Measurements from ENCODE around the gene EEFSEC. TPM values are rescaled to one million over a fixed set of nuclear protein-coding genes. Genes with fewer than 3 reads are reported as not detected.
A peak's percentile ranks its signal among the peaks of the same experiment; 100 is the strongest.

Gene EEFSEC
- total RNA-seq, 1 experiment from 2014 or later: 15.4 TPM

DNA sequence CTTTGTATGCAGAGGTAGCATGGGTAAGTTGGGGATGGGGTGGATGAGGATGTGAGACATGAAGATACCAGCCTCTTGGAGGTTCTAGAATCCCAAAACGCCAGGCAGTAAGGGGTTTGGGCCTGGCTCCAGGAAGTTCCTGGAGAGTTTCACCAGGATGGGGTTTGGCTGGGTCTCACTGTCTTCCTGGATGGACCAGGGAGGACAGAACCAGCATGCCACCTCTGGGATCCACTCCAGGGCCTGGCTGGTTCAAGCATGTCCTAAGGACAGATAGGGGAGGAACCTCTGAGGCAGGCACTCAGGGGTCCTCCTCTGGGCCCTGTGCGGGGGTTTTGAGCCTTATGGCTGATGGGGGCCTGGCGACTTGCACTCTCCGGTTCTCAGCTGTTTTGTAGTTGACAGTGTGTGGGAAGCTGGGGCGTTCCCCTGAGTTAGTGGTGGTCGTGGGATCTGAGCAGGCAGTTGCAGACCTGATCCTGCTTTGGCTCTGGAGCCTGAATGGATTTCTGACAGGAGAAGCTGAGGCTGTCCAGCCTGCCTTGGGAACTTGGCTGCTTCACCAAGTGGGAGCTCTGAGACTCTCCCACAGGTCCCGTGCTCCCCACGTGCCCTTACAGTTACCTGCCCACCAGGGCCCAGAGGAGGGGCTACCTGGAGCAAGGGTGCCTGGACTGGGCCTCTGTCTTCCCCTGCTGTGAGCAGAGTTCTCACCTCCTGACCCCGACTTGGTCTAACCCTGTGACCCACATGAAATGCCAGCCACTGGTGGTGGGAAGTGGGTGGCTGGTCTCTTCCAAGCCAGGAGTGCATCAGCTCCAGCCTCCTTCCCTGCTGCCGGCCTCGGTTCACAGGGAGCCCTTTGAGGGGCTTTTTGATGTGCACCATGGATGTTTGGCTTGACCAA, 128.4 kb downstream of the EEFSEC start:
- intact Hi-C loops (cut with micrococcal nuclease; ENCODE audit: unreplicated experiment): no loop called here
- no peak for TF ChIP-seq TCF7L2 (IDR thresholded peaks at IDR 0.05; ENCODE audit: low read depth, low read length)
- no peak for TF ChIP-seq CTCF (IDR thresholded peaks at IDR 0.05)
- no peak for TF ChIP-seq SIN3A (IDR thresholded peaks at IDR 0.05; ENCODE audit: borderline replicate concordance, insufficient read depth, low read depth, low read length)
- TF ChIP-seq, protein P1, sequence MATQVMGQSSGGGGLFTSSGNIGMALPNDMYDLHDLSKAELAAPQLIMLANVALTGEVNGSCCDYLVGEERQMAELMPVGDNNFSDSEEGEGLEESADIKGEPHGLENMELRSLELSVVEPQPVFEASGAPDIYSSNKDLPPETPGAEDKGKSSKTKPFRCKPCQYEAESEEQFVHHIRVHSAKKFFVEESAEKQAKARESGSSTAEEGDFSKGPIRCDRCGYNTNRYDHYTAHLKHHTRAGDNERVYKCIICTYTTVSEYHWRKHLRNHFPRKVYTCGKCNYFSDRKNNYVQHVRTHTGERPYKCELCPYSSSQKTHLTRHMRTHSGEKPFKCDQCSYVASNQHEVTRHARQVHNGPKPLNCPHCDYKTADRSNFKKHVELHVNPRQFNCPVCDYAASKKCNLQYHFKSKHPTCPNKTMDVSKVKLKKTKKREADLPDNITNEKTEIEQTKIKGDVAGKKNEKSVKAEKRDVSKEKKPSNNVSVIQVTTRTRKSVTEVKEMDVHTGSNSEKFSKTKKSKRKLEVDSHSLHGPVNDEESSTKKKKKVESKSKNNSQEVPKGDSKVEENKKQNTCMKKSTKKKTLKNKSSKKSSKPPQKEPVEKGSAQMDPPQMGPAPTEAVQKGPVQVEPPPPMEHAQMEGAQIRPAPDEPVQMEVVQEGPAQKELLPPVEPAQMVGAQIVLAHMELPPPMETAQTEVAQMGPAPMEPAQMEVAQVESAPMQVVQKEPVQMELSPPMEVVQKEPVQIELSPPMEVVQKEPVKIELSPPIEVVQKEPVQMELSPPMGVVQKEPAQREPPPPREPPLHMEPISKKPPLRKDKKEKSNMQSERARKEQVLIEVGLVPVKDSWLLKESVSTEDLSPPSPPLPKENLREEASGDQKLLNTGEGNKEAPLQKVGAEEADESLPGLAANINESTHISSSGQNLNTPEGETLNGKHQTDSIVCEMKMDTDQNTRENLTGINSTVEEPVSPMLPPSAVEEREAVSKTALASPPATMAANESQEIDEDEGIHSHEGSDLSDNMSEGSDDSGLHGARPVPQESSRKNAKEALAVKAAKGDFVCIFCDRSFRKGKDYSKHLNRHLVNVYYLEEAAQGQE (IDR thresholded peaks at IDR 0.05; ENCODE audit: insufficient read depth in 1 of 2, low read depth in 2 of 2, low read length in 1 of 2): no peak
- no peak for TF ChIP-seq POLR2AphosphoS5 (IDR thresholded peaks at IDR 0.05; ENCODE audit: low read depth, low read length)
- BruUV-seq (replicated peaks): no TSS peak
- no peaks in the 10 kb centered on the region for H3K9me3 ChIP-seq (ENCODE audit: control insufficient read depth, insufficient read depth, low read depth, low read length)
- no peaks in the 10 kb centered on the region for H3K27me3 ChIP-seq (ENCODE audit: control insufficient read depth, insufficient read depth, low read length)
- no peak overlapping the region for H3K27ac ChIP-seq (ENCODE audit: low read length)
- H3K36me3 ChIP-seq (ENCODE audit: control insufficient read depth, insufficient read depth, low read length): no peaks in the 10 kb centered on the region
- ChIA-PET POLR2A (no interaction called here), CTCF (no interaction called here)
- no peaks in the 10 kb centered on the region for H3K4me1 ChIP-seq (ENCODE audit: control insufficient read depth, insufficient read depth, low read length)
- DNase-seq (ENCODE audit: low read depth, low spot score) (no peak), ATAC-seq (no peak)
- no peak overlapping the region for H3K4me3 ChIP-seq (ENCODE audit: low read depth in 2 of 2, low read length in 2 of 2)
- in situ Hi-C loops (cut with HindIII; ENCODE audit: low pct_unique_long_range_greater_than_20kb, low sequenced_read_pairs): no loop called here

GRCh38 chr3:128282380-128283196, 129.3 kb downstream of the EEFSEC start:
- intact Hi-C loops (cut with micrococcal nuclease; ENCODE audit: unreplicated experiment): no loop called here
- Histone ChIP-seq H3K27me3 (ENCODE audit: control insufficient read depth, insufficient read depth, low read length) (no peaks in the 10 kb centered on the region), H3K27ac (ENCODE audit: low read length) (no peak overlapping the region), H3K4me3 (ENCODE audit: low read depth in 2 of 2, low read length in 2 of 2) (no peak overlapping the region), H3K36me3 (ENCODE audit: control insufficient read depth, insufficient read depth, low read length) (no peaks in the 10 kb centered on the region), H3K9me3 (ENCODE audit: control insufficient read depth, insufficient read depth, low read depth, low read length) (no peaks in the 10 kb centered on the region), H3K4me1 (ENCODE audit: control insufficient read depth, insufficient read depth, low read length) (no peaks in the 10 kb centered on the region)
- POLR2A ChIA-PET: no interaction called here
- BruUV-seq (replicated peaks): no TSS peak
- ATAC-seq (0 out of 2 replicates have a peak, but pooled peaks have one; percentile 23), DNase-seq (ENCODE audit: low read depth, low spot score) (no peak)
- CTCF ChIA-PET: no interaction called here
- TF ChIP-seq POLR2AphosphoS5 (IDR thresholded peaks at IDR 0.05; ENCODE audit: low read depth, low read length) (no peak), TCF7L2 (IDR thresholded peaks at IDR 0.05; ENCODE audit: low read depth, low read length) (no peak), CTCF (IDR thresholded peaks at IDR 0.05) (no peak), SIN3A (IDR thresholded peaks at IDR 0.05; ENCODE audit: borderline replicate concordance, insufficient read depth, low read depth, low read length) (no peak)
- TF ChIP-seq, protein P1 (IDR thresholded peaks at IDR 0.05; ENCODE audit: insufficient read depth in 1 of 2, low read depth in 2 of 2, low read length in 1 of 2): no peak
- in situ Hi-C loops (cut with HindIII; ENCODE audit: low pct_unique_long_range_greater_than_20kb, low sequenced_read_pairs): no loop called here

Measured in Panc1 (cell line).